Myocyte (in vitro differentiated cells): ENCODE results near the gene AK4. TPM values are rescaled to one million over a fixed set of nuclear protein-coding genes. Genes with fewer than 3 reads are reported as not detected.
A peak's percentile ranks its signal among the peaks of the same experiment; 100 is the strongest.
"Not testable (repeated sequence)": the region's sequence is repeated elsewhere in the genome, so short reads cannot be mapped to it uniquely, and the experiment has no call there.

ENCODE experiments used
- DNase-seq: peaks from one replicate; pipeline ENCODE4 v3.0.0-alpha.2; 2012; ENCODE audit warnings: low read depth
- total RNA-seq: library from RNA; depleted of rRNA; stranded (reverse); fragments of >200 nt; gene quantifications from 2 replicates; pipeline ENCODE4 v1.2.3, GENCODE V29; 2014

AK4 gene
- total RNA-seq, 1 donor from 2014 or later = 15.1 TPM

DNA sequence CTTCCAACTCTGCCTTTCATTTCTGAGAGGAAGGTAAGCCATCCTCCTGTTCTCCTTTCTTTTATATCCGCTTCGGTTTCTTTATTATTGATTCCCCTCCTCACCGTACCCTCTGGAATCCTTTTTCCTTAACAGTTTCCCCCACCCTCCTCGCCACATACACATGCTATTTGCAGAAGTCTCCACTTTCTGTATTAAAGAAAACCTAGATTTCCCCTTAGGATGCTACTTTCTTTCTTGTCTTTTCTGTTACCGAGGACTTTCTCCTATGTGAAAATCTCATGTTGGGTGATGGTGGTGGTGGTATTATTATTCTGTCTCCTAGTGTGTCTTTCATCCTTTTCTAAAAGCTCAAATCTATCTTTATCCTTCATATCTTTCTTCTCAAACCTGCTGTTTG, 62.3 kb downstream of the AK4 start:
- DNase-seq = no peak

GRCh38 chr1:65211331-65211730, 63.3 kb downstream of the AK4 start:
- DNase-seq = no peak

GRCh38 chr1:65213271-65214023, 65.4 kb downstream of the AK4 start:
- no peak for DNase-seq

DNA sequence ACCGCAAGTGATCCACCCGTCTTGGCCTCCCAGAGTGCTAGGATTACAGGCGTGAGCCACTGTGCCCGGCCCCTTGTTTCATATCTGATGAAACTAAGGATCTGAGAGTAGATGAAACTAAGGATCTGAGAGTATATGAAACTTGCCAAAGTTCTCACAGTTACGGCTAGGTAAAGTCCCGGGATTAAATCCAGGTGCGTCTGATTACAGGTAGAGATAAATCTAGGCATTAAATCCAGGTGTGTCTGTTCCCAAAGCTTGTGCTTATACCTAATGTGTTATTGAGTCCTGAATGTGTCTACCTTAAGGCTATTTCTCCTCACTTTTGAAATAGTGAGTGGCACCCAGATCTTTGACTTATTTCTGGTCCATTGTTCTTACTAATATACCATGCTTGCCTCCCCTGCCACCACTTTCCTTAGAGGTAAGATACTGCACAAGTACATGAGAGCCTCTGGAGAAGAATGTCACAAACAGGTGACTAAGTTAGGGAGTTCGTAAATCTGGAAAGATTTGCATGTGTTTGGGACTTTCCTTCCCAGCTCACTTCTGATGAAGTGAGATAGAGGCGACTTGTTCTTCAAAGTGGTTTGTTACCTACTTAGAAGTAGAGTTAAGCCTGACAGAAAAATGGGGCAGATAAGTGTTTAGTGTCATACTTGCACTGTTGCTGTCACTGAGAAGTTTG, 66.5 kb downstream of the AK4 start:
- DNase-seq = no peak

DNA sequence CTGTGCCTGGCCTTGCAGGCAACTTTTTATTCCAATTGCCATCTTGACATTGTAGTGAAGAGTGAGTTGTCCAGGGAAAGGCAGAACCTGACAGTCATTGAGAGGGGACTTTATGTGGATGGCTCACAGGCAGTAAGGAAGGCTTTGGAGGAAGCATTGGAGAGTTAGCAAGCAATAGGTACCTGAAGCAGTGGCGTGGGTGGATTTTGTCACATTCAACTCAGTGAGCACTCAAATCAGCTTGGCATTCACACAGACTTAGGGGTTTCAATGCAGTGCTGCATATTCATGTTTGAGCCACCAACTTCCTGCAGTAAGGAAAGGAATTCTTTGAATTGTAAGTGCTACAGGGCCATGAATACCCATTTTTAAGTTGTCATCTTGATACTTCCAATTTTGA, 69.0 kb downstream of the AK4 start:
- no peak for DNase-seq

GRCh38 chr1:65221638-65222339, 73.8 kb downstream of the AK4 start:
- no peak for DNase-seq

- no peak for DNase-seq
These were observed 74.4 kb downstream of the AK4 start for GRCh38 chr1:65222340-65222940.

- no peak for DNase-seq
These were observed 76.7 kb downstream of the AK4 start for GRCh38 chr1:65224681-65225091.

DNA sequence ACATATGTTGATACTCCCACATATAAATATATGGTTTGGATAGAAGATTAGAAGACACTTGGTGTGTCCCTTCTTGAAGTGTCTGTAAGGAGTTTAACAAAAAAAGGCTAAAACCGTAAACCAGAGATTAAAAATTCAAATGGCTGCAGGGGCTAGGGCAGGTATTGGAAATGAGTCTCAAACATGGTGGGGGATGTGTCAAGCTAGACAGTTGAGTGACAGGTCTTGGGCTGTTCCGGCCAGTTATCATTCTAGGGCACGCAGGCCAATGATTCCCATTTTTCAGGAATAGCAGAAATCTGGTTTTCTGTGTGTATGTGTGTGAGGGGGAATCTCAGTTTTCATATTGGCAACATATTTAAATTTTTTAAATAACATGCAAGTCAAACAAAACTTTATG, 77.2 kb downstream of the AK4 start:
- no peak for DNase-seq

GRCh38 chr1:65229201-65229600, 81.2 kb downstream of the AK4 start:
- no peak for DNase-seq

GRCh38 chr1:65229754-65230339, 81.8 kb downstream of the AK4 start:
- DNase-seq = no peak

DNA sequence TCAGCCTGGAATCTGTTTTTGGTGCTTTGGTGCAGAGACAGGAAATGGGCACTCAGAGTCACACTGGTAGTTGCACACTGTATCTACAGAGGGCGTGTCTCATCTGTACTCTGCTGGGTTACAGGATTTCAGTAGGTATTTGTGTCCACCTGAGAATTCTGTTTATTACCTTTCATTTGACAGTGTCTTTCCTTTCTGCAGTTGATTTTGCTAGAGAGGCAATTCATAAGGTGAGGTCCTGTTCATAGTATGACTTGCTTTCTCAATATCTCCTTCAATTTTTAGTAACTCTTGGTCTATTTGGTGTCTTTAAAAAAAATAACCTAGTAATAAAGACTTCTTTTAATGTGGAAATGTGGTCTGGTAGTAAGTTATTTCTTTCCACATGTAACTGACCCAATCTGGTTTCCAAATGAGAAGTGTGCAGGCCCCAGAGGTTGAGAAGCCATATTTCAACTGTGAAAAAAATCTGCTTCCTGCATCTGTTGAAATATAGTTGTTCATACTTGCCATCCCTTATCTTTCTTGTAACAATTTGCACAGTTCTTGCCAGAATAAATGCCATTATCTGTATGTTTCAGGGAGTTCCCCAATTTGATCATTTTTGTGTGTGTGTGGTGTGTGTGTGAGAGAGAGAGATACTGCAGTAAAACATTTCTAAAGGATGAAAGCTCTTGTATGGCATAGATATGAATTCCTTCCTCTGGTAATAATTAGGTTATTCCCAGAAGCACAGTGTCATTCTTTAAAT, 82.9 kb downstream of the AK4 start:
- no peak for DNase-seq

- peak; percentile 76 for DNase-seq
These were observed 83.8 kb downstream of the AK4 start for GRCh38 chr1:65231718-65232330.

DNA sequence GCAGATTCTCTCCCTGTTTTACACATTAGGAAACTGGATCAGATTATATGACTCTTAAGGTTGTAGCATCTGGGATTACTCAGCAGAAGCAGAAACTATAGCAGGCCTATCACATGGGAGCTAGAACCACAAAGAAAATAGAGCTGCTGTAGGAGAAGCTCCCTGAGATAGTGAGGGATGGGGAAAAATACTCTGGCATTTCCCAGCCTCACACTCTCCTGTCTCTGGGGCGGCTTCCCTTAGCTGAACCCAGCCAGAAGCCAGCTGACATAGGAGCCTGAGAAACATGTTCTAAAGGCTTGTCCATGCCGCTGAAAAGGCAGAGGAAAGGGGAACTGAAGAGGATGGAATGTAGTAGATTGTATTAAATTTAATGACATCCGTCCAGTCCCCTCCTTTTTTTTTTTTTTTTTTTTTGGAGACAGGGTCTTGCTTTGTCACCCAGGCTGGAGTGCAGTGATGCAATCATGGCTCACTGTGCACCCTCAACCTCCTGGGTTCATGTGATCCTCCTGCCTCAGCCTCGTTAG, 84.5 kb downstream of the AK4 start:
- peak; percentile 50 for DNase-seq

GRCh38 chr1:65233782-65234181, 85.8 kb downstream of the AK4 start:
- no peak for DNase-seq

GRCh38 chr1:65235867-65236805, 88.1 kb downstream of the AK4 start:
- peak; percentile 37 for DNase-seq

- DNase-seq = not testable (repeated sequence)
These were observed 89.1 kb downstream of the AK4 start for GRCh38 chr1:65237088-65237487.

- no peak for DNase-seq
These were observed 89.5 kb downstream of the AK4 start for GRCh38 chr1:65237503-65237902.

- no peak for DNase-seq
These were observed 90.0 kb downstream of the AK4 start for GRCh38 chr1:65238010-65238409.
